SK-N-SH (cell line): ENCODE data around the gene RNF145. TPM values are rescaled to one million over a fixed set of nuclear protein-coding genes. Genes with fewer than 3 reads are reported as not detected.
"Not testable (repeated sequence)": the region's sequence is repeated elsewhere in the genome, so short reads cannot be mapped to it uniquely, and the experiment has no call there.

Experiments
- CTCF ChIA-PET: fragments of 300-600, 350-600 bp; formaldehyde crosslinking; extraction: SDS; loops from one replicate; lab custom pipeline; 2021; lab: Yijun Ruan, JAX
- POLR2A ChIA-PET: fragments of 350-600 bp; sonication (Branson Sonifier 250); formaldehyde crosslinking; extraction: SDS; loops from one replicate; lab custom pipeline; 2020; ENCODE audit warnings: antibody characterized with exemption, inconsistent platforms; lab: Yijun Ruan, JAX
- DNase-seq: peaks from one replicate; pipeline ENCODE4 v3.0.0; 2012
- H2AFZ ChIP-seq: fragments of 200-600 bp; sonication (generic); 2 replicates; pipeline ENCODE4 v1.8.1; 2016; ENCODE audit warnings: antibody characterized with exemption, mild to moderate bottlenecking, low read depth
- H3F3A ChIP-seq: fragments of 200-600 bp; sonication (generic); replicated peaks from 2 replicates; pipeline ENCODE3; 2016; ENCODE audit warnings: antibody characterized with exemption, mild to moderate bottlenecking; ENCODE audit not compliant: insufficient read depth
- H3K27ac ChIP-seq, 2 experiments: fragments of 200-500 bp in 1 of 2; fragments of 200-600 bp in 1 of 2; sonication (Bioruptor generic) in 1 of 2; sonication (generic), shearing (Covaris generic) in 1 of 2; 2 replicates each; pipeline versions ENCODE4 v1.5.1 to v1.6.1; 2014 to 2016; ENCODE audit warnings: low read depth in 2 of 2, inconsistent platforms in 1 of 2, low read length in 1 of 2, mild to moderate bottlenecking in 1 of 2, mixed read lengths in 1 of 2
- H3K27me3 ChIP-seq: fragments of 200-600 bp; sonication (generic), shearing (Covaris generic); 2 replicates; pipeline ENCODE4 v1.6.1; 2016; ENCODE audit warnings: mixed run types; ENCODE audit not compliant: insufficient read depth
- H3K36me3 ChIP-seq, 2 experiments: fragments of 200-500 bp in 1 of 2; fragments of 200-600 bp in 1 of 2; sonication (Bioruptor generic) in 1 of 2; sonication (generic) in 1 of 2; replicated peaks in 1 of 2; 2 replicates each; pipeline versions ENCODE3 to v1.5.1; 2014 to 2016; ENCODE audit warnings: low read length in 1 of 2, mild to moderate bottlenecking in 1 of 2; ENCODE audit not compliant: insufficient read depth in 2 of 2, control insufficient read depth in 1 of 2
- H3K4me1 ChIP-seq, 2 experiments: fragments of 200-500 bp in 1 of 2; fragments of 200-600 bp in 1 of 2; sonication (Bioruptor generic) in 1 of 2; sonication (generic), shearing (Covaris generic) in 1 of 2; 2 replicates each; pipeline versions ENCODE4 v1.5.1 to v1.6.1; 2014 to 2016; ENCODE audit warnings: low read depth in 1 of 2, low read length in 1 of 2, mixed run types in 1 of 2; ENCODE audit not compliant: insufficient read depth in 2 of 2, control insufficient read depth in 1 of 2
- H3K4me2 ChIP-seq: fragments of 200-600 bp; sonication (generic), shearing (Covaris generic); 2 replicates; pipeline ENCODE4 v1.6.1; 2017; ENCODE audit warnings: mixed run types
- H3K4me3 ChIP-seq, 2 experiments: fragments of 200-500 bp in 1 of 2; fragments of 200-600 bp in 1 of 2; sonication (Bioruptor generic) in 1 of 2; sonication (generic), shearing (Covaris generic) in 1 of 2; 2 replicates each; pipeline versions ENCODE4 v1.5.1 to v1.8.1; 2014 to 2016; ENCODE audit warnings: low read depth in 2 of 2, inconsistent platforms in 1 of 2, low read length in 1 of 2, mild to moderate bottlenecking in 1 of 2, mixed read lengths in 1 of 2, moderate library complexity in 1 of 2
- H3K79me2 ChIP-seq: fragments of 200-600 bp; sonication (generic); 2 replicates; pipeline ENCODE4 v1.8.1; 2017; ENCODE audit warnings: mild to moderate bottlenecking; ENCODE audit not compliant: insufficient read depth
- H3K9ac ChIP-seq: fragments of 200-600 bp; sonication (generic); 2 replicates; pipeline ENCODE4 v1.6.1; 2017; ENCODE audit warnings: mixed run types
- H3K9me2 ChIP-seq: fragments of 200-600 bp; sonication (generic); 2 replicates; pipeline ENCODE4 v1.6.1; 2017; ENCODE audit warnings: mixed run types
- H3K9me3 ChIP-seq: fragments of 200-600 bp; sonication (generic); 2 replicates; pipeline ENCODE4 v1.6.1; 2017; ENCODE audit warnings: mixed run types, mild to moderate bottlenecking, moderate library complexity
- H4K20me1 ChIP-seq: fragments of 200-600 bp; sonication (generic); 2 replicates; pipeline ENCODE4 v1.6.1; 2017; ENCODE audit warnings: mild to moderate bottlenecking, mixed run types; ENCODE audit not compliant: insufficient read depth
- ELF1 ChIP-seq: IDR thresholded peaks from 2 replicates; pipeline ENCODE4 v1.4.0; 2012
- FOXJ3 ChIP-seq: sonication (generic); formaldehyde crosslinking; IDR thresholded peaks from 2 replicates; pipeline ENCODE4 v1.5.1; 2020; ENCODE audit warnings: mild to moderate bottlenecking, missing genetic modification reagents
- GABPA ChIP-seq: IDR thresholded peaks from 2 replicates; pipeline ENCODE4 v1.4.0; 2012; ENCODE audit warnings: low read depth, mild to moderate bottlenecking
- GATA2 ChIP-seq: sonication (generic); formaldehyde crosslinking; IDR thresholded peaks from 2 replicates; pipeline ENCODE4 v1.5.0; 2020; ENCODE audit warnings: mild to moderate bottlenecking, missing genetic modification reagents
- JUND ChIP-seq: IDR thresholded peaks from 2 replicates; pipeline ENCODE4 v1.4.0; 2012
- NRF1 ChIP-seq: IDR thresholded peaks from 2 replicates; pipeline ENCODE4 v1.6.1; 2012; ENCODE audit warnings: low read depth, mild to moderate bottlenecking, low read length
- POLR2AphosphoS5 ChIP-seq: IDR thresholded peaks from 2 replicates; pipeline ENCODE4 v1.6.1; 2012; ENCODE audit warnings: low read depth, low read length
- RXRA ChIP-seq: IDR thresholded peaks from 2 replicates; pipeline ENCODE4 v1.4.0; 2012; ENCODE audit warnings: low read depth, mild to moderate bottlenecking, borderline replicate concordance
- SMC3 ChIP-seq: IDR thresholded peaks from 2 replicates; pipeline ENCODE4 v1.6.1; 2012; ENCODE audit warnings: low read depth, low read length, improper control_type of control experiment
- TAF1 ChIP-seq: IDR thresholded peaks from 2 replicates; pipeline ENCODE4 v1.6.1; 2012; ENCODE audit warnings: low read depth, mild to moderate bottlenecking, low read length, moderate library complexity, borderline replicate concordance
- WGBS: methylation state at CpG from one replicate; pipeline ENCODE4 v1.1.6; 2017; ENCODE audit warnings: low lambda C conversion rate; 5-methylcytosine and 5-hydroxymethylcytosine counted together
- polyA plus RNA-seq, 3 experiments: library from polyadenylated mRNA; depleted of rRNA; stranded (reverse); fragments of >200 nt; gene quantifications; 2 replicates each; pipeline ENCODE4 v1.2.3, GENCODE V29; 2012
- TF ChIP-seq, protein P1 (sequence below): fragments of 150-350 bp; IDR thresholded peaks from 2 replicates; pipeline ENCODE4 v1.6.1; 2017; ENCODE audit warnings: antibody characterized with exemption, low read length, low read depth, borderline replicate concordance
- TF ChIP-seq, protein P2 (sequence below): IDR thresholded peaks from 2 replicates; pipeline ENCODE4; 2012
- TF ChIP-seq, protein P3 (sequence below): fragments of 200-600 bp; sonication (generic); IDR thresholded peaks from 2 replicates; pipeline ENCODE4 v1.6.1; 2017; ENCODE audit warnings: antibody characterized with exemption, mild to moderate bottlenecking, moderate library complexity
- TF ChIP-seq, protein P4 (sequence below): IDR thresholded peaks from 2 replicates; pipeline ENCODE4 v1.6.1; 2012; ENCODE audit warnings: mild to moderate bottlenecking, low read depth, low read length, moderate library complexity

Gene RNF145
- polyA plus RNA-seq, 1 of the 3 experiments (the other 2 are of a cell fraction) = 36.1 TPM

DNA sequence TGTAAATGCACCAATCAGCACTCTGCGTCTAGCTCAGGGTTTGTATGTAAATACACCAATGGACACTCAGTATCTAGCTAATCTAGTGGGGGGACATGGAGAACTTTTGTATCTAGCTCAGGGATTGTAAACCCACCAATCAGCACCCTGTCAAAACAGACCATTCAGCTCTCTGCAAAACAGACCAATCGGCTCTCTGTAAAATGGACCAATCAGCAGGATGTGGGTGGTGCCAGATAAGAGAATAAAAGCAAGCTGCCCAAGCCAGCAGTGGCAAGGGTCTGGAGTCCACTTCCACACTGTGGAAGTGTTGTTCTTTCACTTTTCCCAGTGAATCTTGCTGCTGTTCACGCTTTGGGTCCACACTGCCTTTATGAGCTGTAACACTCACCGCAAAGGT is 89.5 kb downstream of the RNF145 start:
- H3K4me1 ChIP-seq, H2AFZ ChIP-seq, H3K27me3 ChIP-seq, H3K79me2 ChIP-seq, H3K4me3 ChIP-seq, H3K36me3 ChIP-seq, H3K9me3 ChIP-seq, H3K27ac ChIP-seq, H3F3A ChIP-seq, H4K20me1 ChIP-seq, H3K9ac ChIP-seq, H3K9me2 ChIP-seq, DNase-seq, POLR2A ChIA-PET: not testable (repeated sequence)
- H3K4me2 ChIP-seq = 0 out of 2 replicates have a peak overlapping the region, but pooled peaks have one; percentile 11
- WGBS = 58% methylated on average over 4 of the region's 4 CpGs
- CTCF ChIA-PET = interaction anchor here (0.9 to 1.6 kb wide), 2 partner anchors 13 kb away, joined by 3 to 5 read pairs; no protein-coding TSS in a partner anchor

DNA sequence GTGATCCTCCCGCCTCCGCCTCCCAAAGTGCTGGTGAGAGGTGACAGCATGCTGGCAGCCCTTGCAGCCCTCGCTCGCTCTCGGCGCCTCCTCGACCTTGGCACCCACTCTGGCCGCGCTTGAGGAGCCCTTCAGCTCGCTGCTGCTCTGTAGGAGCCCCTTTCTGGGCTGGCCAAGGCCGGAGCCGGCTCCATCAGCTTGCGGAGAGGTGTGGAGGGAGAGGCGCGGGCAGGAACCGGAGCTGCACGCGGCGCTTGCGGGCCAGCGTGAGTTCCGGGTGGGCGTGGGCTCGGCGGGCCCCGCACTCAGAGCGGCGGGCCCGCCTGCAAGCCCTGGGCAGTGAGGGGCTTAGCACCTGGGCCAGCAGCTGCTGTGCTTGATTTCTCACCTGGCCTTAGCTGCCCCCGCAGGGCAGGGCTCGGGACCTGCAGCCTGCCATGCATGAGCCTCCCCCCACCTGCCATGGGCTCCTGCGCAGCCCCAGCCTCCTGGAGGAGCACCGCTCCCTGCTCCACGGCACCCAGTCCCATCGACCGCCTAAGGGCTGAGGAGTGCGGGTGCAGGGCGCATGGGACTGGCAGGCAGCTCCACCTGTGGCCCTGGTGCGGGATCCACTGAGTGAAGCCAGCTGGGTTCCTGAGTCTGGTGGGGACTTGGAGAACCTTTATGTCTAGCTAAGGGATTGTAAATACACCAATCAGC is 90.2 kb downstream of the RNF145 start:
- H3K9me3 ChIP-seq, H3K9ac ChIP-seq, H3F3A ChIP-seq, H3K27me3 ChIP-seq, H3K4me1 ChIP-seq, POLR2A ChIA-PET, H2AFZ ChIP-seq, H4K20me1 ChIP-seq, DNase-seq, H3K36me3 ChIP-seq, H3K79me2 ChIP-seq, H3K27ac ChIP-seq, H3K4me2 ChIP-seq, H3K9me2 ChIP-seq, H3K4me3 ChIP-seq: not testable (repeated sequence)
- WGBS = 79% methylated on average over 10 of the region's 39 CpGs
- CTCF ChIA-PET = interaction anchor here (1.0 to 1.6 kb wide), 4 partner anchors 12 to 424 kb away, joined by 4 to 5 read pairs (median 4); no protein-coding TSS in a partner anchor

DNA sequence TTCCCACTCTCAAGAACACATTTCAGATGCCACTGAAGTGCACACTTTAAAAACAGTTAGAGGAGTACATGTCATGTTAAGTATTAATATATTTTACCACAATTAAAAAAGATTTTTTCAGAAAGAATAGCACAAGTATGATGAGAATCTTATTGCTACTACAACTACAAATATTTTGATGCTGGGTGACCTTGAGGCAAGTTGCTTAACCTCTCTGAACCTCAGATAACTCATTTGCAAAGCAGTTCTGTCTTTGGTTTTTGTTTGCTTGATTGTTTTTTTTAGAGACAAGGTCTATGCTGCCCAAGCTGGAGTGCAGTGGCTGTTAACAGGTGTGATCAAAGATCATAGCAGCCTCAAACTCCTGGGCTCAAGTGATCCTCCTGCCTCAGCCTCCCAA is 95.9 kb downstream of the RNF145 start:
- Histone ChIP-seq H3K27me3 (no peaks in the 10 kb centered on the region; the same call in 1 of the 2 replicates), H3K9me2 (no peaks in the 10 kb centered on the region), H2AFZ (no peak overlapping the region), H3K27ac (no peak overlapping the region), H3K9me3 (no peaks in the 10 kb centered on the region), H3K4me1 (no peaks in the 10 kb centered on the region), H3K9ac (no peak overlapping the region), H3K79me2 (no peaks in the 10 kb centered on the region), H3K4me2 (no peak overlapping the region), H3K36me3 (no peaks in the 10 kb centered on the region), H3K4me3 (no peak overlapping the region), H4K20me1 (no peaks in the 10 kb centered on the region), H3F3A (no peaks in the 10 kb centered on the region)
- POLR2A ChIA-PET = no interaction called here
- no peak for DNase-seq
- CTCF ChIA-PET = interaction anchor here (1.9 kb wide), 1 partner anchor 19 kb away, joined by 10 read pairs; no protein-coding TSS in a partner anchor
- TF ChIP-seq SMC3 (no peak), TAF1 (no peak), JUND (no peak), ELF1 (no peak), RXRA (no peak), GATA2 (CRISPR knock-in tag) (no peak), POLR2AphosphoS5 (no peak), GABPA (no peak), FOXJ3 (CRISPR knock-in tag) (no peak), NRF1 (no peak)
- TF ChIP-seq, protein P1, sequence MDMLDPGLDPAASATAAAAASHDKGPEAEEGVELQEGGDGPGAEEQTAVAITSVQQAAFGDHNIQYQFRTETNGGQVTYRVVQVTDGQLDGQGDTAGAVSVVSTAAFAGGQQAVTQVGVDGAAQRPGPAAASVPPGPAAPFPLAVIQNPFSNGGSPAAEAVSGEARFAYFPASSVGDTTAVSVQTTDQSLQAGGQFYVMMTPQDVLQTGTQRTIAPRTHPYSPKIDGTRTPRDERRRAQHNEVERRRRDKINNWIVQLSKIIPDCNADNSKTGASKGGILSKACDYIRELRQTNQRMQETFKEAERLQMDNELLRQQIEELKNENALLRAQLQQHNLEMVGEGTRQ = no peak
- TF ChIP-seq, protein P2, sequence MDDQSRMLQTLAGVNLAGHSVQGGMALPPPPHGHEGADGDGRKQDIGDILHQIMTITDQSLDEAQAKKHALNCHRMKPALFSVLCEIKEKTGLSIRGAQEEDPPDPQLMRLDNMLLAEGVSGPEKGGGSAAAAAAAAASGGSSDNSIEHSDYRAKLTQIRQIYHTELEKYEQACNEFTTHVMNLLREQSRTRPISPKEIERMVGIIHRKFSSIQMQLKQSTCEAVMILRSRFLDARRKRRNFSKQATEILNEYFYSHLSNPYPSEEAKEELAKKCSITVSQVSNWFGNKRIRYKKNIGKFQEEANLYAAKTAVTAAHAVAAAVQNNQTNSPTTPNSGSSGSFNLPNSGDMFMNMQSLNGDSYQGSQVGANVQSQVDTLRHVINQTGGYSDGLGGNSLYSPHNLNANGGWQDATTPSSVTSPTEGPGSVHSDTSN = no peak
- TF ChIP-seq, protein P3, sequence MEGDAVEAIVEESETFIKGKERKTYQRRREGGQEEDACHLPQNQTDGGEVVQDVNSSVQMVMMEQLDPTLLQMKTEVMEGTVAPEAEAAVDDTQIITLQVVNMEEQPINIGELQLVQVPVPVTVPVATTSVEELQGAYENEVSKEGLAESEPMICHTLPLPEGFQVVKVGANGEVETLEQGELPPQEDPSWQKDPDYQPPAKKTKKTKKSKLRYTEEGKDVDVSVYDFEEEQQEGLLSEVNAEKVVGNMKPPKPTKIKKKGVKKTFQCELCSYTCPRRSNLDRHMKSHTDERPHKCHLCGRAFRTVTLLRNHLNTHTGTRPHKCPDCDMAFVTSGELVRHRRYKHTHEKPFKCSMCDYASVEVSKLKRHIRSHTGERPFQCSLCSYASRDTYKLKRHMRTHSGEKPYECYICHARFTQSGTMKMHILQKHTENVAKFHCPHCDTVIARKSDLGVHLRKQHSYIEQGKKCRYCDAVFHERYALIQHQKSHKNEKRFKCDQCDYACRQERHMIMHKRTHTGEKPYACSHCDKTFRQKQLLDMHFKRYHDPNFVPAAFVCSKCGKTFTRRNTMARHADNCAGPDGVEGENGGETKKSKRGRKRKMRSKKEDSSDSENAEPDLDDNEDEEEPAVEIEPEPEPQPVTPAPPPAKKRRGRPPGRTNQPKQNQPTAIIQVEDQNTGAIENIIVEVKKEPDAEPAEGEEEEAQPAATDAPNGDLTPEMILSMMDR = no peak
- TF ChIP-seq, protein P4, sequence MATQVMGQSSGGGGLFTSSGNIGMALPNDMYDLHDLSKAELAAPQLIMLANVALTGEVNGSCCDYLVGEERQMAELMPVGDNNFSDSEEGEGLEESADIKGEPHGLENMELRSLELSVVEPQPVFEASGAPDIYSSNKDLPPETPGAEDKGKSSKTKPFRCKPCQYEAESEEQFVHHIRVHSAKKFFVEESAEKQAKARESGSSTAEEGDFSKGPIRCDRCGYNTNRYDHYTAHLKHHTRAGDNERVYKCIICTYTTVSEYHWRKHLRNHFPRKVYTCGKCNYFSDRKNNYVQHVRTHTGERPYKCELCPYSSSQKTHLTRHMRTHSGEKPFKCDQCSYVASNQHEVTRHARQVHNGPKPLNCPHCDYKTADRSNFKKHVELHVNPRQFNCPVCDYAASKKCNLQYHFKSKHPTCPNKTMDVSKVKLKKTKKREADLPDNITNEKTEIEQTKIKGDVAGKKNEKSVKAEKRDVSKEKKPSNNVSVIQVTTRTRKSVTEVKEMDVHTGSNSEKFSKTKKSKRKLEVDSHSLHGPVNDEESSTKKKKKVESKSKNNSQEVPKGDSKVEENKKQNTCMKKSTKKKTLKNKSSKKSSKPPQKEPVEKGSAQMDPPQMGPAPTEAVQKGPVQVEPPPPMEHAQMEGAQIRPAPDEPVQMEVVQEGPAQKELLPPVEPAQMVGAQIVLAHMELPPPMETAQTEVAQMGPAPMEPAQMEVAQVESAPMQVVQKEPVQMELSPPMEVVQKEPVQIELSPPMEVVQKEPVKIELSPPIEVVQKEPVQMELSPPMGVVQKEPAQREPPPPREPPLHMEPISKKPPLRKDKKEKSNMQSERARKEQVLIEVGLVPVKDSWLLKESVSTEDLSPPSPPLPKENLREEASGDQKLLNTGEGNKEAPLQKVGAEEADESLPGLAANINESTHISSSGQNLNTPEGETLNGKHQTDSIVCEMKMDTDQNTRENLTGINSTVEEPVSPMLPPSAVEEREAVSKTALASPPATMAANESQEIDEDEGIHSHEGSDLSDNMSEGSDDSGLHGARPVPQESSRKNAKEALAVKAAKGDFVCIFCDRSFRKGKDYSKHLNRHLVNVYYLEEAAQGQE = no peak
